Activated T-helper 1 cell treated with anti-CD3 and anti-CD28 coated beads, Interleukin-12 subunit alpha, Interleukin-12 subunit beta, Interleukin-2, Interleukin-4 antibody, amounts not matched to agents 30 ng/mL and 10 ng/mL and 1 ng/mL, durations not matched to agents 14 hours and 24 hours and 36 hours (primary cell): ENCODE measurements around the gene PHF24. TPM values are rescaled to one million over a fixed set of nuclear protein-coding genes. Genes with fewer than 3 reads are reported as not detected.
"Not testable (repeated sequence)": the region's sequence is repeated elsewhere in the genome, so short reads cannot be mapped to it uniquely, and the experiment has no call there.

Experiments
- DNase-seq: peaks from one replicate; pipeline ENCODE4 v3.0.0; 2021; ENCODE audit warnings: low spot score
- H3K27ac Mint-ChIP-seq: one replicate; pipeline ENCODE4 v1.8.0; 2021; ENCODE audit warnings: mild to moderate bottlenecking, mixed read lengths
- H3K27me3 Mint-ChIP-seq: one replicate; pipeline ENCODE4 v1.8.0; 2022; ENCODE audit warnings: mild to moderate bottlenecking, moderate library complexity, mixed read lengths; ENCODE audit not compliant: insufficient read depth
- H3K36me3 Mint-ChIP-seq: one replicate; pipeline ENCODE4 v1.8.0; 2021; ENCODE audit warnings: low read depth, mixed read lengths
- H3K4me1 Mint-ChIP-seq: one replicate; pipeline ENCODE4 v1.8.0; 2021; ENCODE audit warnings: low read depth, mixed read lengths
- H3K4me3 Mint-ChIP-seq: one replicate; pipeline ENCODE4 v1.8.0; 2021; ENCODE audit warnings: mild to moderate bottlenecking, moderate library complexity, mixed read lengths
- H3K9me3 Mint-ChIP-seq: one replicate; pipeline ENCODE4 v1.8.0; 2021; ENCODE audit warnings: mixed read lengths
- intact Hi-C: fragments of 100-400 bp; cut with micrococcal nuclease; formaldehyde crosslinking; loops from one replicate; pipeline ENCODE4 v1.15.1; 2024
- total RNA-seq: library from RNA; stranded (reverse); gene quantifications from 2 replicates; pipeline ENCODE4 v1.2.3, GENCODE V29; 2022

PHF24 gene
- total RNA-seq = 0.08 and 0.12 TPM in 2 replicates

GRCh38 chr9:34957492-34958410 is at the start of gene PHF24:
PHF24 (plus strand) TSS chr9:34958285; CDS start chr9:34971299, 13,014 bp downstream.
- peaks cover 62% of the 10 kb centered on the region for H3K27me3 Mint-ChIP-seq
- H3K4me1 Mint-ChIP-seq = peaks cover 23% of the 10 kb centered on the region
- H3K4me3 Mint-ChIP-seq = peak within 1 kb of the TSS; percentile 37
- no peaks in the 10 kb centered on the region for H3K36me3 Mint-ChIP-seq
- intact Hi-C loops = no loop called here
- H3K9me3 Mint-ChIP-seq = no peaks in the 10 kb centered on the region
- DNase-seq = no peak
- H3K27ac Mint-ChIP-seq = no peak within 1 kb of the TSS

DNA sequence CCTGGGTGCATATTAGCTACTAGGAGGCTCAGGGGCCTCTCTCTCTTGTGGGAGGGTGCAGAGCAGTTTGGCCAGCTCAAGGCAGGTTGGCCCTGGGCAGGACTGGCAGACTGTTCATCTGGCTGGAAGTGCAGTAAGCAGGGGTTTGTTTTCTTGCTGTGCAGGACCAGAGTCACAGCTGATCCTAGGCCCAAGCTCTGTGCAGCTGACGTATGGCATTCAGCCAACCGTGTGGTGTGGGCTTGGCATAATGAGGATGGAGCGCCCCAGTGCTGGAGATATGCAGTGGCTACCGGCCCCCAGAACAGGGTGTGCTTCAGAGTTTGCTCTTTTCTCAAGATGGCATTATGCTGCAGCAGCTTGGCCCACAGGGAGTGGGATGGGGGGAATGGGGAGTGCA is 31.0 kb upstream of the PHF24 start:
- H3K4me3 Mint-ChIP-seq = no peak overlapping the region
- peaks cover 3% of the 10 kb centered on the region for H3K36me3 Mint-ChIP-seq
- H3K9me3 Mint-ChIP-seq = peaks cover 18% of the 10 kb centered on the region
- H3K4me1 Mint-ChIP-seq = peaks cover 14% of the 10 kb centered on the region
- intact Hi-C loops = no loop called here
- DNase-seq = no peak
- H3K27ac Mint-ChIP-seq = no peak overlapping the region
- peaks cover 10% of the 10 kb centered on the region for H3K27me3 Mint-ChIP-seq

DNA sequence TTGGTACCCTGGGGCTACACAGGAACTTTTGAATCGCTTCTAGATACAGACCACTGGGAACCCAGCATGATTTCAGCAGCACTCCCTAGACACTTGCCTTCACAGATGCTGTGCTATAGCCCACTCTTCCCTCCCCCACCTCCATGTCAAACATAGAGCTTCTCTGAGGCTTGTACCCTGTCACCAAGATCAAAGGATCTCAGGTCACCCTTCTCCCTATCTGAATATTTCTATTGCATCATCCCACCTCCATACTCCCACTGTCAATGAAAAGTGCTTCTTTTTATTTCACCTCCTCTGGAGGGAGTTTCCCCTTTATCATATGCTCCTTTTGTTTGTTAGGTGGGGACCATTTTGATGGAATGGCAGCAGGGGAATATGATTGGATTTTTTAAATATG is 29.2 kb upstream of the PHF24 start:
- Mint-ChIP-seq H3K4me3 (no peak overlapping the region), H3K4me1 (peaks cover 13% of the 10 kb centered on the region), H3K36me3 (peaks cover 3% of the 10 kb centered on the region), H3K9me3 (peaks cover 18% of the 10 kb centered on the region), H3K27me3 (peaks cover 10% of the 10 kb centered on the region), H3K27ac (peak overlapping the region; percentile 2)
- intact Hi-C loops = loop anchor here (1.0 kb wide), 1 partner anchor 30 kb away; no protein-coding TSS in a partner anchor
- no peak for DNase-seq

DNA sequence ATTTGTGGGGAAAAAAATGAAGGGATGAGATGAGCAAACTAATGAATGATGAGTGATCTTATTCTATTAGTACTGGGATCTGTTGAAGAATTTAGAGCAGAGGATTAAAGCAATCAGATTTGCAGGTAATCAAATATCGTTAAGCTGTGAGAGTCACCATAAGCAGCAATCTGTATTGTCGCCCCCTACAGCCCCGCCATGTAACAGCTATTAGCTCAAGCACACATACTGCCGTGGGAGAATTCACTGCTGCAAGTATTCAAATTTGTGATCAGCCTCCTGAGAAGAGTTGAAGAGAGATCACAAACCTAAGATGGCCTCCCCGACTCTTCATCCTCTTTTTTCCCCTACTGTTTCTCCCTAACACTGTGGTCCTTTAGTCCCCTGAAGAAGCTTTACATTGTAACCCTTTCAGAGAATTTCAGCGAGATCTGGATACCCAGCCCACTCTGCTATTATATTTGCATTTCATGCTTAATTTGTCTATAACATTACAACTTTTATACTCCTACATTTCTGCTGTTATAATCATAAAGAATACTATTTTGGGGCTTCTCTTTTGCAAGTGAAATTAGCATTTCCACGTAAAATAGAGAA is 28.5 kb upstream of the PHF24 start:
- Mint-ChIP-seq H3K36me3 (peaks cover 3% of the 10 kb centered on the region), H3K27ac (no peak overlapping the region), H3K4me1 (peaks cover 13% of the 10 kb centered on the region), H3K9me3 (peaks cover 12% of the 10 kb centered on the region), H3K27me3 (peaks cover 11% of the 10 kb centered on the region), H3K4me3 (no peak overlapping the region)
- intact Hi-C loops = loop anchor here (1.0 kb wide), 1 partner anchor 30 kb away; no protein-coding TSS in a partner anchor
- DNase-seq = no peak

DNA sequence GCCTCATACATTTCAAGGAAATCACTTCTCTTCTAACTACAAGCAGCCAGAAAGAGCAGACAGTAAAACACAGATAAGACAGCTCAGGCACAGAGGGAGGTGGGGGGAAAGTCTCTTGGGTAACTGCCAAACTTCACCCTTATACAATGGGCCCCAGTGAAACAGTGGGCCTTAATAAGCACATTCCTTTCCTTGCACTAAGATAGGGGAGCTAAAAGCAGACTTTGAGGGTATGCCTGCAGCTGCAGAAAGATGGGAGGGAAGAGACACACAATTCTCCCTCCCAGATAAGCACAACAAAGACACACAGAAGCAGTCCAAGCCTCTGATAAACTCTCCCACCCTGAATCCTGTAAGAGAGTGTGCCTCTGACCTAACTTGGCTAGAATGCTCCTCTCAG is 18.1 kb upstream of the PHF24 start:
- H3K4me3 Mint-ChIP-seq, H3K36me3 Mint-ChIP-seq, H3K27ac Mint-ChIP-seq, intact Hi-C loops, H3K4me1 Mint-ChIP-seq, H3K27me3 Mint-ChIP-seq, H3K9me3 Mint-ChIP-seq, DNase-seq: not testable (repeated sequence)

- H3K9me3 Mint-ChIP-seq = no peaks in the 10 kb centered on the region
- H3K4me3 Mint-ChIP-seq = no peak overlapping the region
- no peaks in the 10 kb centered on the region for H3K4me1 Mint-ChIP-seq
- intact Hi-C loops = no loop called here
- peaks cover 35% of the 10 kb centered on the region for H3K27me3 Mint-ChIP-seq
- DNase-seq = no peak
- H3K27ac Mint-ChIP-seq = no peak overlapping the region
- no peaks in the 10 kb centered on the region for H3K36me3 Mint-ChIP-seq
These were observed 9.6 kb upstream of the PHF24 start for GRCh38 chr9:34948451-34948850.

GRCh38 chr9:34954225-34954624 is 3.9 kb upstream of the PHF24 start:
- DNase-seq = no peak
- intact Hi-C loops = no loop called here
- Mint-ChIP-seq H3K4me3 (no peak overlapping the region), H3K9me3 (no peaks in the 10 kb centered on the region), H3K4me1 (no peaks in the 10 kb centered on the region), H3K27ac (no peak overlapping the region), H3K36me3 (no peaks in the 10 kb centered on the region), H3K27me3 (peaks cover 65% of the 10 kb centered on the region)

- intact Hi-C loops, H3K4me3 Mint-ChIP-seq: not testable (repeated sequence)
- peaks cover 74% of the 10 kb centered on the region for H3K27me3 Mint-ChIP-seq
These were observed 2.0 kb upstream of the PHF24 start for GRCh38 chr9:34956066-34956465.

GRCh38 chr9:34956648-34957047 is 1.4 kb upstream of the PHF24 start:
- H3K27me3 Mint-ChIP-seq = peaks cover 73% of the 10 kb centered on the region
- intact Hi-C loops = no loop called here
- DNase-seq = no peak
- H3K4me1 Mint-ChIP-seq = peaks cover 12% of the 10 kb centered on the region
- no peaks in the 10 kb centered on the region for H3K36me3 Mint-ChIP-seq
- H3K27ac Mint-ChIP-seq = no peak overlapping the region
- no peak overlapping the region for H3K4me3 Mint-ChIP-seq
- H3K9me3 Mint-ChIP-seq = no peaks in the 10 kb centered on the region

More at GRCh38 chr9:34956066-34956465, 2.0 kb upstream of the PHF24 start:
- not testable (repeated sequence) for H3K4me1 Mint-ChIP-seq, H3K27ac Mint-ChIP-seq, H3K9me3 Mint-ChIP-seq, H3K36me3 Mint-ChIP-seq, DNase-seq

DNA sequence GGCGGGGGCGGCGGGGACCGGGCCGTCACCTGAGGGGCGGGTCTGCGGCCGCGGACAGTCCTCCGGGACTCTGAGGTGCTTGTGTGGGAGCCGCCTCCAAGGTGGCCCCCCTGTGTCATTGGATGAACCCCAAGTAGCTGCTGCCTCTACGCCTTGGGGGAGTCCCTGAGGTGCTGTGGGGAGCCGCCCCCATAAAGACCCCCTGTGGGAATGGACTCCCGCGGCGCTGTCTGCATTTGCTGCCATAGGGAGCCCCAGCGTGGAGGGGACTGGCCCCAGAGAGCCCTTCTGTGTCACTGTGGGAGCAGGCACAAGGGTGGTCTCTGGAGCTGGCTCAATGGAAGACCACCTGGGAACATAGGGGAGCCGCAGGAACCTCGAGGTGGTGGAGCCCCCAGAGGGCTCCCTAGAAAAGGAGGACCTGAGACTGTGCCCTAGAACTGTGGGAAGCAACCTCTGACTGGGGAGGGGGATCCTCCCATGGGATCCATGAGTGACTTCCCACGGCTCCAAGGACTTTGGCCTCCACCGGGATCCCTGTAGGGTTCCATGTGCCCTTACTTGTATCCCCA is 412 bp downstream of the PHF24 start:
- no peaks in the 10 kb centered on the region for H3K36me3 Mint-ChIP-seq
- no peak for DNase-seq
- intact Hi-C loops = no loop called here
- no peak overlapping the region for H3K27ac Mint-ChIP-seq
- peaks cover 59% of the 10 kb centered on the region for H3K27me3 Mint-ChIP-seq
- H3K9me3 Mint-ChIP-seq = no peaks in the 10 kb centered on the region
- no peak overlapping the region for H3K4me3 Mint-ChIP-seq
- H3K4me1 Mint-ChIP-seq = peaks cover 30% of the 10 kb centered on the region

DNA sequence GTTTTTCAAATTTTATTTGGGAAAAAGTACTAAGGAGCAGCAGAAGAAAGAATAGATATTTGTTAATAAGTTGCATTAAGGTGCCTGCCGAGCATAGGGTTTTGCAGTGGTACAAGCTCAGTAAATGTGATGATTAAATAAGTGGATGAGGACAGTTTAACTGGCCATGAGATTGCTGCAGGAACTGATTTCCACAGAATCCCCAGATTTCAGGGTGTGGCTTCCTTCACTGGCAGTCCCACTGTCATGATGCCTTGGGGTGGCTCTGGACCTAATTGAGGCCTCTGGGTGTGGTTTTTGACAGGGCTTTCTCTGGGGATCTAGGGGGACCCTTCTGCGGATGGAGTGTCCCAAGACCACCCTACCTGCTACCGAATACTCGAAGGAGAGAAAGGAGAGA is 1.4 kb downstream of the PHF24 start:
- Mint-ChIP-seq H3K4me3 (no peak overlapping the region), H3K27me3 (peaks cover 58% of the 10 kb centered on the region), H3K4me1 (peaks cover 36% of the 10 kb centered on the region), H3K9me3 (no peaks in the 10 kb centered on the region), H3K36me3 (no peaks in the 10 kb centered on the region), H3K27ac (no peak overlapping the region)
- intact Hi-C loops = no loop called here
- no peak for DNase-seq

DNA sequence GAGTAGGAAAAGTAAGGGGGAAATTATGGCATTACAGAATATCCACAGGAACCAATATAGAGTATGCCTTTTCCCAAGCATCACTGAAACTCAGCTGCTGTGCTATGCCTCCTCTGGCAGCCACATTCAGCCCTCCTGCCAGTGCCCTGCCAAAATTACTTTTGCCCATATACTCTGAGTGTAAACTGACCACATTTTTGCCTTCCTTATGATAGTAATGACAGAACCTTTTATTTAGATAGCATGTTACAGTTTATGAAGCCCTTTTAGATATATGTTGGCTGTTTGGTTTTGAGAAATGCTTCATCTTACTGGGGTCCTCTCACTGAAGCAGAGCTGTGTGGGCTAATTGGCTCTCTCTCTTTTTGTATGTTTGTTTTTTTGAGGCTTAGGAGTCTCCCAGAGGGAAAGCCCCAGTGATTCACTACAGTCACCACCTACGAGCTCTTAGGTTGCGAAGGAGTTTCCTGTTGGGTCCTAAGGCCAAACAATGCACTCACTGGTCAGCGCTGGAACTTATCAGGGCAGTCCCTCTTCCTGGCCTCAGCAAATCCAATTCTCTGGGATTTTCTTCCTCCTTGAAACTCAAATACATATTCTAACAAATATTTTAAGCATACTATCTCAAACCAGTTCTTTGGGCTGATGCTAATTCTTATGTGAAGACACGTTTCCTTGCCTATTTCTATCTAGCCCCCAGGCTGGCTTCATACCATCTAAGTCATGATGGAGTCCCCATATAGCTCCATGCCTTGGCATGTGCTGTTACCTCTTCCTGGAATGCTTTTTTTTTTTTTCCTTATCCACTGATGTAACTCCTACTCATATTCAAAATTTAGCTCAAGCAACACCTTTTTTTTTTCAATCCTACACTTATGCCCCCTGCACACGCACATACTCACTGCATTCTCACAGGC is 3.7 kb downstream of the PHF24 start:
- H3K4me1 Mint-ChIP-seq = peaks cover 36% of the 10 kb centered on the region
- peak overlapping the region; percentile 24 for H3K4me3 Mint-ChIP-seq
- peaks cover 45% of the 10 kb centered on the region for H3K27me3 Mint-ChIP-seq
- H3K27ac Mint-ChIP-seq = peak overlapping the region; percentile 30
- no peaks in the 10 kb centered on the region for H3K36me3 Mint-ChIP-seq
- no peak for DNase-seq
- intact Hi-C loops = loop anchor here (1.0 to 2.0 kb wide), 3 partner anchors 23 to 63 kb away; partner anchors contain the start of gene DNAJB5
- no peaks in the 10 kb centered on the region for H3K9me3 Mint-ChIP-seq
